ENCODE measurements around the gene TAOK2.

Gene TAOK2

DNA sequence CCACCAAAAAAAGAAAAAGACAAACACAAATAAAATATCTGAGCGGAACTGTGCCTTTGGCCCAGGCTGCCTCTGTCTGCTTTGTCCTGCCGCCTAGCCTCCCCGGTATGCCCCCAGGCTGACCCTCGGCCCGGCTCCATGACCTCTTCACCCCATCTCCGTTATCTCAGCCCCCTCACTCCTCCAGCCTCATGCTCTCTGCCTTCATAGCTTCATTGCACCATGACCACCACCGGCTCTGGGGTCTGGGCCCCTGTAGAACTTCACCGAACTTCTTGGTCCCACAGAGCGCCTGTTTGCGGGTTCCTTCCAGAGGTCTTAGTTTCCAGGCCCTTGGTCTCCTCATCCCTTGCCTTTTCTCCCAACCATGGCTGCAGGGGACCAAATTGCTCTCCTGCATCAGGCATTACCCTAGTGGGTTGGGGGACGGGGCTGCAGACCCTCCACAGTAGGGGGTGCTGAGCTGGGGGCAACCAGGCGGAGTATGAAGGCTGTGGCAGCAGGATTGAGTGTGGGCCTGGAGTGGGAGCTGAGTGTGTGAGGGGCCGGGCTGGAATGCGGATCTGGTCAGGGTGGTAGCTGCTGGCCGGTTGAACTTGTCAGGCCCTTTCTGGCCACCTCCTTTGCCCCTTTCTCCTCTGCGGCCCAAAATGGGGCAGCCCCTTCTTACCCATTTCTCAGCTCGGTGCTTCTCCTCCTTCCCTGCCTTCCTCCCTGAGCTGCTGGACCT lies 14.8 kb downstream of the TAOK2 start:
- DNase-seq: no peak

DNA sequence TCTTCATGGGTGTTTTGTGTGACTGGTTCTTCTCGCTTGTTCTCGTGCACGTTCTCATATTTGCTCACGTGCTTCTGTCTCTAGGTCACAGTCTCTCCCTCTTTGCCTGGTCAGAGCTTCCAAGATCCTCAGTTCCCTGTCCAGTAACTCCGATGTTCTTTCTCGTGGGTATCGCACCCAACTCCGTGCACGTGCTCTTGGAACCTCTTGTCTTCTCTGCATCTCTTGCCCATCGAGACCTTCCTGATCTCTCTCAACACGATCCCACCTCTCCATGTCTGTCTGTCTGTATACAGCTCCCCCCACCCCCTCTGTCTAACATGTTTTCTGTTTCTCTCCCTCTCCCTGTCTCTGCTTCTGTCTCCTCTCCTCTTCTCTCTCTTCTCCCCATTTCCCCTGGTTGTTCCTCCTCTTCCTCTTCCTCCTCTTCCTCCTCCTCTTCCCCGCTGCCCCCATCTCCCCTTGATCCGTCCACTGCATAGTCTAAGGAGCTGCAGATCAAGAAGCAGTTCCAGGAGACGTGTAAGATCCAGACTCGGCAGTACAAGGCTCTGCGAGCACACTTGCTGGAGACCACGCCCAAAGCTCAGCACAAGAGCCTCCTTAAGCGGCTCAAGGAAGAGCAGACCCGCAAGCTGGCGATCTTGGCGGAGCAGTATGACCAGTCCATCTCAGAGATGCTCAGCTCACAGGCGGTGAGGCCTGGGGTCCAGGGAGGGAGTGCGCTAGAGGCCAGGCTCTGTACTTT lies 15.6 kb downstream of the TAOK2 start:
- no peak for DNase-seq

- DNase-seq: no peak
Observed at GRCh38 chr16:29990034-29990433, 16.4 kb downstream of the TAOK2 start.

DNA sequence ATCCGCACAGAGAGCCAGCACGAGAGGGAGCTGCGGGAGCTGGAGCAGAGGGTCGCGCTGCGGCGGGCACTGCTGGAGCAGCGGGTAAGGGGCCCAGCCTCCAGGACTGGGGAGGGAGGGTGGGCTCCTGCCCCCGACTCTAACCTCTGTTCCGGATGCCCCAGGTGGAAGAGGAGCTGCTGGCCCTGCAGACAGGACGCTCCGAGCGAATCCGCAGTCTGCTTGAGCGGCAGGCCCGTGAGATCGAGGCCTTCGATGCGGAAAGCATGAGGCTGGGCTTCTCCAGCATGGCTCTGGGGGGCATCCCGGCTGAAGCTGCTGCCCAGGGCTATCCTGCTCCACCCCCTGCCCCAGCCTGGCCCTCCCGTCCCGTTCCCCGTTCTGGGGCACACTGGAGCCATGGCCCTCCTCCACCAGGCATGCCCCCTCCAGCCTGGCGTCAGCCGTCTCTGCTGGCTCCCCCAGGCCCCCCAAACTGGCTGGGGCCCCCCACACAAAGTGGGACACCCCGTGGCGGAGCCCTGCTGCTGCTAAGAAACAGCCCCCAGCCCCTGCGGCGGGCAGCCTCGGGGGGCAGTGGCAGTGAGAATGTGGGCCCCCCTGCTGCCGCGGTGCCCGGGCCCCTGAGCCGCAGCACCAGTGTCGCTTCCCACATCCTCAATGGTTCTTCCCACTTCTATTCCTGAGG lies 17.4 kb downstream of the TAOK2 start:
- no peak for DNase-seq

DNA sequence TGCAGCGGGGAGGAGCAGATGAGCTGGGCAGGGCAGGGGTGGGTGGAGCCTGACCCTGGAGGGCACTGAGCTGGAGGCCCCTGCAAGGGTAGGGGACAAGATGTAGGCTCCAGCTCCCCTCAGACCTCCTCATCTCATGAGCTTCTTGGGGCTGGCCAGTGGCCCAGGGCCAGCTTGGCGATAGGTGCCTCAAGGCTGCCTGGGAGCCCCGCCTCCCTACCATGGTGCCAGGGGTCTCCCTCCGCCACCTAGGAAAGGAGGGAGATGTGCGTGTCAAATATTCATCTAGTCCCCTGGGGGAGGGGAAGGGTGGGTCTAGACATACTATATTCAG lies 17.9 kb downstream of the TAOK2 start:
- no peak for DNase-seq

- no peak for DNase-seq
Observed at GRCh38 chr16:29992344-29992967, 18.8 kb downstream of the TAOK2 start.

GRCh38 chr16:29993191-29993902 lies 19.7 kb downstream of the TAOK2 start:
- no peak for DNase-seq

GRCh38 chr16:29993903-29994599 lies 20.4 kb downstream of the TAOK2 start:
- no peak for DNase-seq

DNA sequence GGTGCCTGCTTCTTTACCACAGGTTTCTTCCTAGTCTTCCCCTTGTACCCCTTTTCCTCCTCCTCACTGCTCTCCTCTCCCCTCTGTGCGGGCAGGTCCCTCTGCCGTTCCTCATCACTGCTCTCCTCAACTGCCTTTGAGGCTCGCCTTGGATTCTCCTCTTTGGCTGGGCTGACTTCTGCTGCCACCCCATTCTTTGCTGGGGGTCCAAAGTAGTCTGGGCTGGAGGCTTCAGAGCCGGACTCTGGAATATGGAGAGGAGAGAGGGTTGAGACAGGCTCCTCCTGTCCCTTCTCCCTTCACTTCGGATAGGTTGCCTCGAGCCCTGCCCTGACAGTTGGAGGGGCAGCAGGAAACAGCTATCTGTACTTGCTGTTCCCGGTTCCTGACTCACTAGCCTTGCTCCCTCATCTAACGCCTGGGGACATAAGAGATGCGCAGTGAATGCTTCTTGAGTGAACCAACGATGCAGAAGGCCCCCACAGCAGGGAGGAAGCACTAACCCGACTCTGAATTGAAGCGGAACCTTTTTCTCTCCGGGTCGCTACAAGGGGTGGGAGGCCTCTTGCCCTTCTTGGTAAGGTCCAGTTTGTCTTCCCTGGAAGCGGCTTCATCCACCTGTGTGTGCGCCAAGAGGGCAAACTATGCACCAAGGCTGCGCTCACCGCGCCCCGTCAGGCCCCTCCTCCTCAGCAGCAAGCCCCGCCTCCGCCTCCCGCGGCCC lies 21.1 kb downstream of the TAOK2 start:
- peak; percentile 84 for DNase-seq

GRCh38 chr16:29995324-29995910 lies 21.7 kb downstream of the TAOK2 start, which contains the start of gene HIRIP3:
Gene HIRIP3, minus strand, starts transcription at chr16:29995617. Its CDS starts 12 bp downstream, at chr16:29995605.
- DNase-seq: peak; percentile 95

DNA sequence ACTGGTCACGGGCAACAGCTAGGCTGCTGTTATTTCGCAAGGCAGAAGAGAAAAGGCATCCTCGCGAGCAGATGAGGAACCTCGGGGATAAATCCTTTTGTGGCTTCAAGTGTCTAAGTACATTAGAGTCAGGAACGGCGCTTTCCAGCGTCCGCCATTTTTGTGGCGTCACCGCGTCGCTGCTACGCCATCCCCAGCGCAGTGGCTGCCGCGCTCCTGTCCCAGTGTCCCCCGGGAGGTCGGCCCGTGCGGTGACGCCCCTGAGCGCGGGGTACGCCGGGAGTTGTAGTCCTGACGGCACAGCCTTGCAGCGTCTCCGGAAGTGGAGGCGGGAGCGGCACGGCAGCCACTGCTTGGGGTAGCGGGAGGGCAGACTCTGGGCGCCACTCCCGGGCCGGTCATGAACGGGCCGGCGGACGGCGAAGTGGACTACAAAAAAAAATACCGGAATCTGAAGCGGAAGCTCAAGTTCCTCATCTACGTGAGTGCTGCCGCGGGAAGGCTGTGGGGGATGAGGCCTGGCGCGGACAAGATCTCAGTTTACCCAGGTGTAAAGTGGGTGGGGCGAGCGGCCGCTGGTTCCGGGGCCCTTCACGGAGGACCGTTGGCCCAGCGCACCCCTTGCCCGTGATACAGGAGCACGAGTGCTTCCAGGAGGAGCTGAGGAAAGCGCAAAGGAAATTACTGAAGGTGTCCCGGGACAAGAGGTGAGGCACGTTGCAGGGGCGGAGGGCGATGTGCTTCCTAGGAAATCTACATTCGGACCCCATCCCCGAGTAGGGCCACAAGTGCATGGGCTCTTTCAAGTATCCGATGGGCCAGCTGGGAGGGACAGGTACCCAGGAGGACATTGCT lies 22.5 kb downstream of the TAOK2 start, which contains the start of gene INO80E:
Gene INO80E (plus strand): TSS at position 331 of the 855 bp plus-strand sequence. CDS start 70 bp downstream, at position 401.
- peak; percentile 98 for DNase-seq

DNA sequence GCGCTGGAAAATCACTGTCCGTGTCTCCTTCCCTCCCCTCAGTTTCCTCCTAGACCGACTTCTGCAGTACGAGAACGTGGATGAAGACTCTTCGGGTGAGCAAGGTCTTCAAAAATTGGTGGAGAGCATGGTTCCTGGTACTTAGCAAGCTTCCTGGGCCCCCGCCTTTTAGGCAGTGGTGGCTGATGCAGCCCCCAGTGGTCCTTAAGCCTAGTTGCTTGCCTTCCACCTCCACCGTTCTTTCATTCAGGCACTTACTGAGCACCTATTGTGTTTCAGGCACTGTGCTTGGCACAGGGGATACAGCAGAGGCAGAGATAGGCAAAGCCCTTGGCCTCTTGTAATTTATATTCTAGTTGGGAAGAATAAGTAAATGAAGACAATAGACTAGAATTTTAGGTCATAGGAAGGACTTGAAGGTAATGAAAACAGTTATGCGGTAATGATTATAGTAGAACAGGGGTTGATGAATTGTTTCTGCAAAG lies 23.1 kb downstream of the TAOK2 start:
- DNase-seq: no peak

- DNase-seq: no peak
Observed at GRCh38 chr16:29999605-30000004, 25.9 kb downstream of the TAOK2 start.

DNA sequence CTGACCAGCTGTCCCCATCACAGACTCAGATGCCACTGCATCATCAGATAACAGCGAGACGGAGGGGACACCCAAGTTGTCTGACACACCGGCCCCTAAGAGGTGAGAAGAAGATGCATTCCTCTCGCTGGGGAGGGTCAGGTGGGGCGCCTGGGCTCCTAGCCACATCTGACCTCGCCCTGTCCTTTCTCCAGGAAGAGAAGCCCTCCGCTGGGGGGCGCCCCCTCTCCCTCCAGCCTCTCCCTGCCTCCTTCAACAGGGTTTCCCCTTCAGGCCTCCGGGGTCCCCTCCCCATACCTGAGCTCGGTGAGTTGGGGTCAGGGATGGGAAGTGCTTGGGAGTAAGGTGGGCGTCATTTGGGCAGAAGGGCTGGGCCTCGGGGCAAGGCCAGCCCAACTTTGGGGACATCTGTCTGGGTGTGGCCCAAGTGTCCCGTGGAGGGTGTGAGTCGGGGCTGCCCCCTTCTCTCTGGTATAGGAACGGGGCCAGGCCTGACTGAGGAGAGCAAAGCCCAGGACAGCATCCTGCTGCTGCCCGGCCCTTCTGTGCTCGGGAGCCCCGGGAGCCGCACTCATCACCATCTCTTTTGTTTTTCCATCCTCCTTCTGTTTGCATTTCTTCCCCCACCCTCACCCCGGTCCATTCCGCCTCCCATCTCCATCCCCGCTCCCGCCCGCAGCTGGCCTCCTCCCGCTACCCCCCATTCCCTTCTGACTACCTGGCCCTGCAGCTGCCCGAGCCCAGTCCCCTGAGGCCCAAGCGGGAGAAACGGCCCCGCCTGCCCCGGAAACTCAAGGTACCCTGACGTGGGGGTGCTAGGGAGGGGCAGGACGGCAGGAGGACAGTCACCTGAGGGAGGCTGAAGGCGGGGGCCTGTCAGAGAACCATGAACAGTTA lies 27.3 kb downstream of the TAOK2 start:
- DNase-seq: no peak

DNA sequence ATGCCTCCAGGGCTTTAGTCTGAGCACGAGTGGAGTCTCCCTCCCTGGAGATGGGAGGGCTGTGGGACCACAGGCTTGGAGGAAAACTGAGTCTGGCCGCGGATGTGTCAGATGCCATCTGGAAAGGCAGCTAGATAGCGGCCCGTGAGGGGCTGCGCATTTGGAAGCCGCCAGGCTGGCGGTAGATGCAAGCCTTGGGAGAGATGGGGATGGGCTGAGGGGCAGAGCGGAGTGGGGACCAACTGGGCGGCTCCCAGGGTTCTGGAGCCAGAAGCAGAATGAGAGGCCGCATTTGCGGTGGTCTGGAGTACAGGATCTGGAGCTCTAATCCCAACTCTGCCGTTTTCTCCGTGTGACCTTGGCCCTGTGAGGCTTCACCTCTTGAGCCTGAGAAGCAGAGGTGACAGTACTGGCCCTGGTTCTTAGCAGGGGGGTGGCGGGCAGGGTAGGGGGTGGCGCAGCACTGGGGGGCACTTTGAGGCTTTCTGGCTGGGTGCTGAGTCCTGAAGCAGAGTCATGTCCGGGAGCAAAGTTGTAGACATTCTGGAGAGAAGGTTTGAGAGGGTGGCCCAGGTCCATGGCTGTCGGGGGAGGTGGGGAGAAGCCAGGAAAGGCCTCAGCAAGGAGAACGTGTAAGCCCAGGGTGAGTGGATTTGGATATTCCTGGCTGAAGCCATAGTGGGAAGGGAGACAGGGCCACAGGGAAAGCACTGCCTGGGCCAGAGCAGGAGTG lies 29.1 kb downstream of the TAOK2 start:
- no peak for DNase-seq

GRCh38 chr16:30003670-30004423 lies 30.2 kb downstream of the TAOK2 start:
- no peak for DNase-seq

DNA sequence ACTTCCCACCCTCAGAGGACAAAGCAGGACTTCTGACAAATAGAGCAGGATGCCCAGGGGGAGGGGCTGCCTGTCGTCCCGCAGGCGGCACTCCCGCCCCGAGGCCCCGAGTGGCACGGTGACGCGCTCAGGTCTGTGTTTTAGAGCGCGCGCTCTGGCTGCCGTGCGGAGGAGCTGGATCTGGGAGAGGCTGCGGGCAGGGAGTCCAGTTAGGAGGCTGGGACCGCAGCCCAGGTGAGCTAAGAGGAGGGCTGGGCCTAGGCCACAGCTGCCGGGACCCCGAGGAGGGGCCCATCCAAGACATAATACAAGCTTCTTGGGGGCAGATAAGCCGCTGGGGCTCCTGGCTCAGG lies 30.7 kb downstream of the TAOK2 start:
- peak; percentile 98 for DNase-seq
